Trophoblast cell (in vitro differentiated cells and primary cell): Measurements from ENCODE around the gene RECQL.

Experiments used
- DNase-seq, 2 donors: peaks; one replicate each; pipeline ENCODE4 v3.0.0-alpha.2; 2016
- H2AFZ ChIP-seq: 2 replicates; pipeline ENCODE4 v1.6.1; 2013; ENCODE audit warnings: low read length, moderate library complexity, mild to moderate bottlenecking; ENCODE audit not compliant: insufficient read depth, poor library complexity
- H2AK5ac ChIP-seq: 2 replicates; pipeline ENCODE4 v1.6.1; 2013; ENCODE audit warnings: mild to moderate bottlenecking, low read length
- H2BK120ac ChIP-seq: 2 replicates; pipeline ENCODE4 v1.6.1; 2013; ENCODE audit warnings: low read length, mild to moderate bottlenecking, moderate library complexity; ENCODE audit not compliant: insufficient read depth, poor library complexity
- H2BK12ac ChIP-seq: 2 replicates; pipeline ENCODE4 v1.6.1; 2013; ENCODE audit warnings: mild to moderate bottlenecking, low read length, moderate library complexity
- H2BK5ac ChIP-seq: 2 replicates; pipeline ENCODE4 v1.6.1; 2013; ENCODE audit warnings: low read length, low read depth, moderate library complexity, mild to moderate bottlenecking; ENCODE audit not compliant: poor library complexity
- H3K14ac ChIP-seq: 2 replicates; pipeline ENCODE4 v1.6.1; 2013; ENCODE audit warnings: mild to moderate bottlenecking, low read length
- H3K18ac ChIP-seq: 2 replicates; pipeline ENCODE4 v1.6.1; 2013; ENCODE audit warnings: mild to moderate bottlenecking, low read length
- H3K23ac ChIP-seq: 2 replicates; pipeline ENCODE4 v1.6.1; 2013; ENCODE audit warnings: low read length
- H3K27ac ChIP-seq: 2 replicates; pipeline ENCODE4 v1.5.1; 2013; ENCODE audit warnings: low read depth, mild to moderate bottlenecking, inconsistent platforms, low read length, moderate library complexity
- H3K27me3 ChIP-seq: 2 replicates; pipeline ENCODE4 v1.6.1; 2013; ENCODE audit warnings: inconsistent platforms, mild to moderate bottlenecking, low read length, moderate library complexity; ENCODE audit not compliant: insufficient read depth
- H3K36me3 ChIP-seq, 2 experiments: 1 replicate in 1 of 2; 2 replicates in 1 of 2; pipeline ENCODE4 v1.6.1; 2013; ENCODE audit warnings: low read length in 2 of 2, mild to moderate bottlenecking in 2 of 2, moderate library complexity in 1 of 2; ENCODE audit not compliant: insufficient read depth in 2 of 2, control insufficient read depth in 1 of 2
- H3K4ac ChIP-seq: 2 replicates; pipeline ENCODE4 v1.6.1; 2013; ENCODE audit warnings: low read depth, mild to moderate bottlenecking, low read length, moderate library complexity
- H3K4me1 ChIP-seq, 2 experiments: 1 replicate in 1 of 2; 2 replicates in 1 of 2; pipeline ENCODE4 v1.6.1; 2013; ENCODE audit warnings: low read length in 2 of 2, mild to moderate bottlenecking in 2 of 2, moderate library complexity in 1 of 2; ENCODE audit not compliant: insufficient read depth in 2 of 2, control insufficient read depth in 1 of 2
- H3K4me2 ChIP-seq: 2 replicates; pipeline ENCODE4 v1.6.1; 2013; ENCODE audit warnings: inconsistent platforms, mild to moderate bottlenecking, low read length, moderate library complexity
- H3K4me3 ChIP-seq: 2 replicates; pipeline ENCODE4 v1.5.1; 2013; ENCODE audit warnings: mild to moderate bottlenecking, low read depth, low read length, inconsistent platforms
- H3K79me1 ChIP-seq: one replicate; pipeline ENCODE4 v1.6.1; 2013; ENCODE audit warnings: low read length
- H3K79me2 ChIP-seq: 2 replicates; pipeline ENCODE4 v1.6.1; 2013; ENCODE audit warnings: low read length, mild to moderate bottlenecking; ENCODE audit not compliant: control insufficient read depth, insufficient read depth, poor library complexity
- H3K9ac ChIP-seq: 2 replicates; pipeline ENCODE4 v1.6.1; 2013; ENCODE audit warnings: mild to moderate bottlenecking, low read length
- H3K9me3 ChIP-seq: 2 replicates; pipeline ENCODE4 v1.6.1; 2013; ENCODE audit warnings: low read depth, mild to moderate bottlenecking, control low read depth, inconsistent platforms, low read length; ENCODE audit not compliant: insufficient read depth
- H4K12ac ChIP-seq: 2 replicates; pipeline ENCODE4 v1.6.1; 2013; ENCODE audit warnings: low read depth, mild to moderate bottlenecking, low read length, moderate library complexity
- H4K8ac ChIP-seq: 2 replicates; pipeline ENCODE4 v1.6.1; 2013; ENCODE audit warnings: low read depth, mild to moderate bottlenecking, low read length, moderate library complexity
- H4K91ac ChIP-seq: one replicate; pipeline ENCODE4 v1.6.1; 2013; ENCODE audit warnings: low read depth, mild to moderate bottlenecking, low read length, moderate library complexity
- WGBS: extraction: QIAGEN DNeasy Blood & Tissue Kit; methylation state at CpG from one replicate; pipeline ENCODE4 v1.1.7; 2013; ENCODE audit warnings: missing lambda C conversion rate; ENCODE audit not compliant: insufficient read length, insufficient coverage; ENCODE audit errors: extremely low coverage; 5-methylcytosine and 5-hydroxymethylcytosine counted together

RECQL gene

GRCh38 chr12:21543151-21543550 is 41.7 kb upstream of the RECQL start:
- no peak overlapping the region for H4K8ac ChIP-seq
- H3K27me3 ChIP-seq = no peaks in the 10 kb centered on the region
- no peaks in the 10 kb centered on the region for H3K79me2 ChIP-seq
- peaks cover 0 to 2% of the 10 kb centered on the region in 2 experiments for H3K4me1 ChIP-seq
- no peak overlapping the region for H2AK5ac ChIP-seq
- H3K9me3 ChIP-seq = no peaks in the 10 kb centered on the region
- no peak overlapping the region for H4K12ac ChIP-seq
- H3K4ac ChIP-seq = no peak overlapping the region
- H3K18ac ChIP-seq = no peak overlapping the region
- H3K14ac ChIP-seq = no peak overlapping the region
- H3K4me2 ChIP-seq = no peak overlapping the region
- H3K4me3 ChIP-seq = no peak overlapping the region
- DNase-seq = no peak
- no peak overlapping the region for H2AFZ ChIP-seq
- no peak overlapping the region for H2BK5ac ChIP-seq
- no peak overlapping the region for H3K9ac ChIP-seq
- H4K91ac ChIP-seq = no peak overlapping the region
- H3K79me1 ChIP-seq = no peaks in the 10 kb centered on the region
- H3K36me3 ChIP-seq = no peaks in the 10 kb centered on the region
- no peak overlapping the region for H2BK12ac ChIP-seq
- no peak overlapping the region for H3K27ac ChIP-seq
- H2BK120ac ChIP-seq = no peak overlapping the region
- no peak overlapping the region for H3K23ac ChIP-seq

- Histone ChIP-seq H2AK5ac (no peak overlapping the region), H2AFZ (no peak overlapping the region), H3K27me3 (no peaks in the 10 kb centered on the region), H3K79me2 (no peaks in the 10 kb centered on the region), H3K4me2 (no peak overlapping the region), H3K4me1 (peaks cover 0 to 2% of the 10 kb centered on the region in 2 experiments), H2BK12ac (no peak overlapping the region), H3K79me1 (no peaks in the 10 kb centered on the region), H3K36me3 (no peaks in the 10 kb centered on the region), H2BK5ac (no peak overlapping the region), H3K9me3 (no peaks in the 10 kb centered on the region), H3K9ac (no peak overlapping the region), H3K4ac (no peak overlapping the region), H3K23ac (no peak overlapping the region), H3K18ac (no peak overlapping the region), H4K91ac (no peak overlapping the region), H3K14ac (no peak overlapping the region), H3K4me3 (no peak overlapping the region), H4K12ac (no peak overlapping the region), H2BK120ac (no peak overlapping the region), H3K27ac (no peak overlapping the region), H4K8ac (no peak overlapping the region)
- WGBS = no CpG with 5 or more reads among the region's 5 CpGs
- no peak for DNase-seq
These were observed 41.0 kb upstream of the RECQL start for GRCh38 chr12:21542403-21542802.

DNA sequence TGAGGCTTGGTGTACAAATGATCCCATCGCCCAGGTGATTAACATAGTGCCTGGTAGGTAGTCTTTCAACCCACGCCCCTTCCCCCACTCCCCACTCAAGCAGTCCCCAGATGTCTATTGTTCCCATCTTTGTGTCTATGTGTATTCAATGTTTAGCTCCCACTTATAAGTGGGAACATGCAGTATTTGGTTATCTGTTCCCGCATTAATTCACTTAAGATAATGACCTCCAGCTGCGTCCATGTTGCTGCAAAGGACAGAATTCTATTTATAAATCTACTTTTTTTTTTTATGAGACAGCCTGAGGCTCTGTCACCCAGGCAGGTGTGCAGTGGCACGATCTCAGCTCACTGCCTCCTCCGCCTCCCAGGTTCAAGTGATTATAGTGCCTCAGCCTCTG is 40.3 kb upstream of the RECQL start:
- Histone ChIP-seq H2BK5ac (no peak overlapping the region), H3K4me1 (peaks cover 0 to 1% of the 10 kb centered on the region in 2 experiments), H2AFZ (no peak overlapping the region), H4K12ac (no peak overlapping the region), H3K79me2 (no peaks in the 10 kb centered on the region), H3K4me2 (no peak overlapping the region), H3K9ac (no peak overlapping the region), H2BK120ac (no peak overlapping the region), H3K4ac (no peak overlapping the region), H3K9me3 (no peaks in the 10 kb centered on the region), H3K27ac (no peak overlapping the region), H3K79me1 (no peaks in the 10 kb centered on the region), H4K8ac (no peak overlapping the region), H3K36me3 (no peaks in the 10 kb centered on the region), H2BK12ac (no peak overlapping the region), H3K23ac (no peak overlapping the region), H3K4me3 (no peak overlapping the region), H3K14ac (no peak overlapping the region), H3K18ac (no peak overlapping the region), H3K27me3 (no peaks in the 10 kb centered on the region), H4K91ac (no peak overlapping the region), H2AK5ac (no peak overlapping the region)
- no peak for DNase-seq
- WGBS = no CpG with 5 or more reads among the region's 6 CpGs

GRCh38 chr12:21539797-21540196 is 38.4 kb upstream of the RECQL start:
- Histone ChIP-seq H2BK12ac (no peak overlapping the region), H3K79me2 (no peaks in the 10 kb centered on the region), H2BK120ac (no peak overlapping the region), H3K4me3 (no peak overlapping the region), H3K4ac (no peak overlapping the region), H3K36me3 (no peaks in the 10 kb centered on the region), H2BK5ac (no peak overlapping the region), H3K27ac (no peak overlapping the region), H4K91ac (no peak overlapping the region), H4K8ac (no peak overlapping the region), H2AK5ac (no peak overlapping the region), H3K9me3 (no peaks in the 10 kb centered on the region), H2AFZ (no peak overlapping the region), H3K27me3 (no peaks in the 10 kb centered on the region), H3K79me1 (no peaks in the 10 kb centered on the region), H3K23ac (no peak overlapping the region), H3K14ac (no peak overlapping the region), H4K12ac (no peak overlapping the region), H3K9ac (no peak overlapping the region), H3K4me2 (no peak overlapping the region), H3K4me1 (no peaks in the 10 kb centered on the region), H3K18ac (no peak overlapping the region)
- DNase-seq = peak in 1 of 2 donors; percentile 22
